ENCODE data around the gene PAPPA2.
"Not testable (repeated sequence)": the region's sequence is repeated elsewhere in the genome, so short reads cannot be mapped to it uniquely, and the experiment has no call there.

Gene PAPPA2

GRCh38 chr1:176699821-176700220 is 236.8 kb downstream of the PAPPA2 start:
- no peak for DNase-seq

- no peak for DNase-seq
Measured at GRCh38 chr1:176701151-176701866, 238.3 kb downstream of the PAPPA2 start.

GRCh38 chr1:176702901-176703300 is 239.9 kb downstream of the PAPPA2 start:
- no peak for DNase-seq

GRCh38 chr1:176705585-176705984 is 242.6 kb downstream of the PAPPA2 start:
- no peak for DNase-seq

- no peak for DNase-seq
Measured at GRCh38 chr1:176717066-176717750, 254.2 kb downstream of the PAPPA2 start.

- no peak for DNase-seq
Measured at GRCh38 chr1:176719447-176719846, 256.5 kb downstream of the PAPPA2 start.

GRCh38 chr1:176720838-176721237 is 257.9 kb downstream of the PAPPA2 start:
- DNase-seq = no peak

- no peak for DNase-seq
Measured at GRCh38 chr1:176733661-176734060, 270.7 kb downstream of the PAPPA2 start.

GRCh38 chr1:176735201-176735600 is 272.2 kb downstream of the PAPPA2 start:
- no peak for DNase-seq

- DNase-seq = no peak
Measured at GRCh38 chr1:176736015-176736414, 273.0 kb downstream of the PAPPA2 start.

GRCh38 chr1:176741181-176741580 is 278.2 kb downstream of the PAPPA2 start:
- DNase-seq = no peak

GRCh38 chr1:176742322-176742721 is 279.3 kb downstream of the PAPPA2 start:
- DNase-seq = no peak

- DNase-seq = no peak
Measured at GRCh38 chr1:176744142-176744541, 281.2 kb downstream of the PAPPA2 start.

GRCh38 chr1:176745945-176746344 is 283.0 kb downstream of the PAPPA2 start:
- DNase-seq = no peak

- DNase-seq = no peak
Measured at GRCh38 chr1:176752505-176752904, 289.5 kb downstream of the PAPPA2 start.

- no peak for DNase-seq
Measured at GRCh38 chr1:176754676-176755075, 291.7 kb downstream of the PAPPA2 start.

GRCh38 chr1:176756817-176757216 is 293.8 kb downstream of the PAPPA2 start:
- DNase-seq = not testable (repeated sequence)

GRCh38 chr1:176765608-176766007 is 302.6 kb downstream of the PAPPA2 start:
- DNase-seq = no peak

GRCh38 chr1:176766779-176767178 is 303.8 kb downstream of the PAPPA2 start:
- DNase-seq = no peak

- no peak for DNase-seq
Measured at GRCh38 chr1:176767714-176768136, 304.8 kb downstream of the PAPPA2 start.

- no peak for DNase-seq
Measured at GRCh38 chr1:176768532-176768931, 305.6 kb downstream of the PAPPA2 start.

GRCh38 chr1:176770066-176770465 is 307.1 kb downstream of the PAPPA2 start:
- no peak for DNase-seq

GRCh38 chr1:176773038-176773437 is 310.1 kb downstream of the PAPPA2 start:
- DNase-seq = no peak

- DNase-seq = no peak
Measured at GRCh38 chr1:176774224-176774623, 311.2 kb downstream of the PAPPA2 start.

GRCh38 chr1:176775378-176775777 is 312.4 kb downstream of the PAPPA2 start:
- no peak for DNase-seq
